HG03064 (cell line): ENCODE results near the gene ICE1.
"Not testable (repeated sequence)": the region's sequence is repeated elsewhere in the genome, so short reads cannot be mapped to it uniquely, and the experiment has no call there.

Source experiments
- ATAC-seq: cut with Tn5 transposase; IDR thresholded peaks from one replicate; pipeline ENCODE4 v1.9.1; 2021; ENCODE audit warnings: low read depth; ENCODE audit not compliant: unreplicated experiment

ICE1 gene

GRCh38 chr5:5395093-5395492 is 27.4 kb upstream of the ICE1 start:
- not testable (repeated sequence) for ATAC-seq

- ATAC-seq, result no peak
Measured at GRCh38 chr5:5398071-5398470, 24.4 kb upstream of the ICE1 start.

- ATAC-seq, result no peak
Measured at GRCh38 chr5:5401095-5401494, 21.4 kb upstream of the ICE1 start.

- no peak for ATAC-seq
Measured at GRCh38 chr5:5403741-5404140, 18.7 kb upstream of the ICE1 start.

GRCh38 chr5:5404381-5404780 is 18.1 kb upstream of the ICE1 start:
- no peak for ATAC-seq

GRCh38 chr5:5405441-5405840 is 17.0 kb upstream of the ICE1 start:
- ATAC-seq, result no peak

GRCh38 chr5:5407924-5408323 is 14.6 kb upstream of the ICE1 start:
- ATAC-seq, result no peak

- ATAC-seq, result no peak
Measured at GRCh38 chr5:5409151-5409810, 13.2 kb upstream of the ICE1 start.

- not testable (repeated sequence) for ATAC-seq
Measured at GRCh38 chr5:5413856-5414255, 8.6 kb upstream of the ICE1 start.

- no peak for ATAC-seq
Measured at GRCh38 chr5:5414999-5415398, 7.5 kb upstream of the ICE1 start.

GRCh38 chr5:5416733-5417132 is 5.7 kb upstream of the ICE1 start:
- ATAC-seq, result no peak

GRCh38 chr5:5418006-5418405 is 4.5 kb upstream of the ICE1 start:
- ATAC-seq, result no peak

- ATAC-seq, result no peak
Measured at GRCh38 chr5:5418764-5419163, 3.7 kb upstream of the ICE1 start.

GRCh38 chr5:5419291-5420210 is 2.9 kb upstream of the ICE1 start:
- no peak for ATAC-seq

GRCh38 chr5:5420251-5420650 is 2.2 kb upstream of the ICE1 start:
- no peak for ATAC-seq

- ATAC-seq, result no peak
Measured at GRCh38 chr5:5421149-5421960, 1.1 kb upstream of the ICE1 start.

GRCh38 chr5:5422819-5423515 is 490 bp downstream of the ICE1 start:
- peak; percentile 22 for ATAC-seq

- ATAC-seq, result no peak
Measured at GRCh38 chr5:5423586-5423985, 1.1 kb downstream of the ICE1 start.

GRCh38 chr5:5424736-5425135 is 2.3 kb downstream of the ICE1 start:
- ATAC-seq, result no peak

GRCh38 chr5:5430136-5430535 is 7.7 kb downstream of the ICE1 start:
- no peak for ATAC-seq
